Stimulated activated naive CD4-positive, alpha-beta T cell (primary cell): ENCODE measurements around the gene GALM.

Experiments used
- DNase-seq, 6 experiments: peaks; one replicate each; lab custom pipeline; 2025; lab: John Stamatoyannopoulos, UW

GALM gene

GRCh38 chr2:38771632-38772031 lies 105.7 kb downstream of the GALM start:
- DNase-seq = no peak

DNA sequence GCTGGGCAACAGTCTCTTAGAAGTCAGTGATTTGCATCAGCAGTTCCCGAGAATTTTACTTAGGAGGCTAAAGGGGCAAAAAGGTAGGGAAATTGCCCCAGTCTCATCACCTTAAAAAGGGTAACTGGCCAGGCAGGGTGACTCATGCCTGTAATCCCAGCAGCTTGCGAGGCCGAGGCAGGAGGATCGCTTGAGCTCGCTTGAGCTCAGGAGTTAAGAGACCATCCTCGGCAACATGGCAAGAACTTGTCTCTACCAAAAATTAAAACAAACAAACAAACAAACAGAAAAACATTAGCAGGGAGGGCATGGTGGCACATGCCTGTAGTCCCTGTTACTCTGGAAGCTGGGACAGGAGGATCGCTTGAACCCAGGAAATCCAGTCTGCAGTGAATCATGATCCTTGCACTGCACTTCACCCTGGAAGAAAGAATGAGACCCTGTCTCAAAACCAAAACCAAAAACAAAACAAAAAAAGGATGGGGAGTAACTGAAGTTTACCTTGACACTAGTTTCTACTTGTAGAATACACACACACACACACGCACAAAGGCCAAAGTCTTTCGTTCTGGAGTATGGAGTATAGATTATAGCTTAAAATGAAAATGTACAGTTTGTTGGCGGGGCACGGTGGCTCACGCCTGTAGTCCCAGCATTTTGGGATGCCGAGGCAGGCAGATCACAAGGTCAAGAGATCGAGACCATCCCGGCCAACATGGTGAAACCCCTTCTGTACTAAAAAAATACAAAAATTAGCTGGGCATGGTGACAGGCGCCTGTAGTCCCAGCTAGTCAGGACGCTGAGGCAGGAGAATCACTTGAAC lies 109.4 kb downstream of the GALM start:
- DNase-seq = no peak

GRCh38 chr2:38775921-38776225 lies 110.0 kb downstream of the GALM start:
- no peak for DNase-seq

DNA sequence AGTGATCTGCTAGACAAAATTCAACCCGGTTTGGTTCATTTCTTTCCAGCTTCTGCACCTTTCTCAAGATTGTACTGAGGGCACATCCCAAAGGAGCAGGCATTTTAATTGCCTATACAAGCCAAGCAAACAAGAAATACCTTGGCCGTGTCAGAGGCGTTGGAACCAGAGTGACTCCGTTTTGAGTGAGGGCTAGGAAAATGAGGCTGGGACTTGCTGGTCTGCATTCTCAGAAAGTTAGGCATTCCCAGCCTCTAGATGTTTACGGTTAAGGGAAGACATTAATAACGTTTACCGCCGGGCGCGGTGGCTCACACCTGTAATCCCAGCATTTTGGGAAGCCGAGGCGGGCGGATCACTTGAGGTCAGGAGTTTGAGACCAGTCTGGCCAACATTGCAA lies 110.6 kb downstream of the GALM start:
- DNase-seq = no peak

- no peak for DNase-seq
Measured at GRCh38 chr2:38778687-38779082, 112.8 kb downstream of the GALM start.

DNA sequence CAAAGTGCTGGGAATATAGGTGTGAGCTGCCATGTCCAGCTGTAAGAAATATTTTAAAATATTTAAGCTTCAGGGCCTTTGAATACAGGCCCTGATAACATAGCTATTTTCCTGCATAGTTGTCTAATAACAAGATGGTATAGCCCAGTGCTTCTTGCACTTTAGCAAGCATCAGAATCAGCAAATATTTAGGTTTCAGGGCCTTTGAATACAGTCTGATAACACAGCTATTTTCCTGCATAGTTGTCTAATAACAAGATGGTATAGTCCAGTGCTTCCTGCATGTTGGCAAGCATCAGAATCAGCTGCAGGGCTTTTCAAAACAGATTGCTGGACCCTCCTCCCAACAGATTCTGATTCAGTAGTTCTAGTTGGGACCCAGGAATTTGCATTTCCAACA lies 117.7 kb downstream of the GALM start:
- DNase-seq = no peak
